Measurements from ENCODE around the gene CES2. TPM values are rescaled to one million over a fixed set of nuclear protein-coding genes. Genes with fewer than 3 reads are reported as not detected.
"Not testable (repeated sequence)": the region's sequence is repeated elsewhere in the genome, so short reads cannot be mapped to it uniquely, and the experiment has no call there.

CES2 gene
- total RNA-seq, 1 donor, result 42.3 TPM

DNA sequence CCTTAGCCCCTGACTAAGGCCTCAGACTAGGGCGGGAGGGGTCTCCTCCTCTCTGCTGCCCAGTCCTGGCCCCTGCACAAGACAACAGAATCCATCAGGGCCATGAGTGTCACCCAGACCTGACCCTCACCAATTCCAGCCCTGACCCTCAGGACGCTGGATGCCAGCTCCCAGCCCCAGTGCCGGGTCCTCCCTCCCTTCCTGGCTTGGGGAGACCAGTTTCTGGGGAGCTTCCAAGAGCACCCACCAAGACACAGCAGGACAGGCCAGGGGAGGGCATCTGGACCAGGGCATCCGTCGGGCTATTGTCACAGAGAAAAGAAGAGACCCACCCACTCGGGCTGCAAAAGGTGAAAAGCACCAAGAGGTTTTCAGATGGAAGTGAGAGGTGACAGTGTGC, 38.4 kb downstream of the CES2 start:
- Histone ChIP-seq H3K27ac (ENCODE audit: low read depth, low read length) (no peak overlapping the region), H2AFZ (ENCODE audit: low read length) (no peak overlapping the region), H3K4me2 (ENCODE audit: insufficient read depth, low read length) (no peak overlapping the region), H3K27me3 (ENCODE audit: insufficient read depth, low read length) (peaks cover 8% of the 10 kb centered on the region), H3K79me2 (ENCODE audit: insufficient read depth, low read length) (no peaks in the 10 kb centered on the region), H3K36me3 (ENCODE audit: insufficient read depth, low read length) (no peaks in the 10 kb centered on the region), H3K4me3 (ENCODE audit: insufficient read depth, low read length) (no peak overlapping the region), H3K4me1 (ENCODE audit: insufficient read depth, low read length) (no peaks in the 10 kb centered on the region), H4K20me1 (ENCODE audit: insufficient read depth, low read length) (no peaks in the 10 kb centered on the region), H3K9me3 (ENCODE audit: low read depth, low read length) (no peaks in the 10 kb centered on the region)
- DNase-seq (ENCODE audit: insufficient read length, low spot score, missing footprints), result no peak
- TF ChIP-seq, protein P1, sequence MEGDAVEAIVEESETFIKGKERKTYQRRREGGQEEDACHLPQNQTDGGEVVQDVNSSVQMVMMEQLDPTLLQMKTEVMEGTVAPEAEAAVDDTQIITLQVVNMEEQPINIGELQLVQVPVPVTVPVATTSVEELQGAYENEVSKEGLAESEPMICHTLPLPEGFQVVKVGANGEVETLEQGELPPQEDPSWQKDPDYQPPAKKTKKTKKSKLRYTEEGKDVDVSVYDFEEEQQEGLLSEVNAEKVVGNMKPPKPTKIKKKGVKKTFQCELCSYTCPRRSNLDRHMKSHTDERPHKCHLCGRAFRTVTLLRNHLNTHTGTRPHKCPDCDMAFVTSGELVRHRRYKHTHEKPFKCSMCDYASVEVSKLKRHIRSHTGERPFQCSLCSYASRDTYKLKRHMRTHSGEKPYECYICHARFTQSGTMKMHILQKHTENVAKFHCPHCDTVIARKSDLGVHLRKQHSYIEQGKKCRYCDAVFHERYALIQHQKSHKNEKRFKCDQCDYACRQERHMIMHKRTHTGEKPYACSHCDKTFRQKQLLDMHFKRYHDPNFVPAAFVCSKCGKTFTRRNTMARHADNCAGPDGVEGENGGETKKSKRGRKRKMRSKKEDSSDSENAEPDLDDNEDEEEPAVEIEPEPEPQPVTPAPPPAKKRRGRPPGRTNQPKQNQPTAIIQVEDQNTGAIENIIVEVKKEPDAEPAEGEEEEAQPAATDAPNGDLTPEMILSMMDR (IDR thresholded peaks at IDR 0.05; ENCODE audit: extremely low read depth, low read depth, low read length), result no peak

DNA sequence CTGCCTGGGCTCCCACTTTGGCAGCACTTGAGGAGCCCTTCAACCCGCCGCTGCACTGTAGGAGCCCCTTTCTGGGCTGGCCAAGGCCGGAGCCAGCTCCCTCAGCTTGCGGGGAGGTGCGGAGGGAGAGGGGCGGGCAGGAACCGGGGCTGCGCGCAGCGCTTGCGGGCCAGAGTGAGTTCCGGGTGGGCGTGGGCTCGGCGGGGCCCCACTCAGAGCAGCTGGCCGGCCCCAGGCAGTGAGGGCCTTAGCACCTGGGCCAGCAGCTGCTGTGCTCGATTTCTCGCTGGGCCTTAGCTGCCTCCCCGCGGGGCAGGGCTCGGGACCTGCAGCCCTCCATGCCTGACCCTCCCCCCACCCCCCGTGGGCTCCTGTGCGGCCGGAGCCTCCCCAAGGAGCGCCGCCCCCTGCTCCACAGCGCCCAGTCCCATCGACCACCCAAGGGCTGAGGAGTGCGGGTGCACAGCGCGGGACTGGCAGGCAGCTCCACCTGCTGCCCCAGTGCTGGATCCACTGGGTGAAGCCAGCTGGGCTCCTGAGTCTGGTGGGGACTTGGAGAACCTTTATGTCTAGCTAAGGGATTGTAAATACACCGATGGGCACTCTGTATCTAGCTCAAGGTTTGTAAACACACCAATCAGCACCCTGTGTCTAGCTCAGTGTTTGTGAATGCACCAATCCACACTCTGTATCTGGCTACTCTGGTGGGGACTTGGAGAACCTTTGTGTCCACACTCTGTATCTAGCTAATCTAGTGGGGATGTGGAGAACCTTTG, 39.0 kb downstream of the CES2 start:
- not testable (repeated sequence) for H3K79me2 ChIP-seq (ENCODE audit: insufficient read depth, low read length); H3K4me3 ChIP-seq (ENCODE audit: insufficient read depth, low read length); H3K36me3 ChIP-seq (ENCODE audit: insufficient read depth, low read length); H3K27me3 ChIP-seq (ENCODE audit: insufficient read depth, low read length); H3K27ac ChIP-seq (ENCODE audit: low read depth, low read length); H3K4me2 ChIP-seq (ENCODE audit: insufficient read depth, low read length); DNase-seq (ENCODE audit: insufficient read length, low spot score, missing footprints); H4K20me1 ChIP-seq (ENCODE audit: insufficient read depth, low read length); H3K4me1 ChIP-seq (ENCODE audit: insufficient read depth, low read length); H2AFZ ChIP-seq (ENCODE audit: low read length); H3K9me3 ChIP-seq (ENCODE audit: low read depth, low read length)

DNA sequence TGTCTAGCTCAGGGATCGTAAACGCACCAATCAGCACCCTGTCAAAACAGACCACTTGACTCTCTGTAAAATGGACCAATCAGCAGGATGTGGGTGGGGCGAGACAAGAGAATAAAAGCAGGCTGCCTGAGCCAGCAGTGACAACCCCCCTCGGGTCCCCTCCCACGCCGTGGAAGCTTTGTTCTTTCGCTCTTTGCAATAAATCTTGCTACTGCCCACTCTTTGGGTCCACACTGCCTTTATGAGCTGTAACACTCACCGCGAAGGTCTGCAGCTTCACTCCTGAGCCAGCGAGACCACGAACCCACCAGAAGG, 39.6 kb downstream of the CES2 start:
- not testable (repeated sequence) for H3K79me2 ChIP-seq (ENCODE audit: insufficient read depth, low read length); H3K27me3 ChIP-seq (ENCODE audit: insufficient read depth, low read length); DNase-seq (ENCODE audit: insufficient read length, low spot score, missing footprints); H3K4me1 ChIP-seq (ENCODE audit: insufficient read depth, low read length); H3K9me3 ChIP-seq (ENCODE audit: low read depth, low read length); H3K4me3 ChIP-seq (ENCODE audit: insufficient read depth, low read length); H3K36me3 ChIP-seq (ENCODE audit: insufficient read depth, low read length); H3K27ac ChIP-seq (ENCODE audit: low read depth, low read length); H2AFZ ChIP-seq (ENCODE audit: low read length); H4K20me1 ChIP-seq (ENCODE audit: insufficient read depth, low read length); H3K4me2 ChIP-seq (ENCODE audit: insufficient read depth, low read length)

DNA sequence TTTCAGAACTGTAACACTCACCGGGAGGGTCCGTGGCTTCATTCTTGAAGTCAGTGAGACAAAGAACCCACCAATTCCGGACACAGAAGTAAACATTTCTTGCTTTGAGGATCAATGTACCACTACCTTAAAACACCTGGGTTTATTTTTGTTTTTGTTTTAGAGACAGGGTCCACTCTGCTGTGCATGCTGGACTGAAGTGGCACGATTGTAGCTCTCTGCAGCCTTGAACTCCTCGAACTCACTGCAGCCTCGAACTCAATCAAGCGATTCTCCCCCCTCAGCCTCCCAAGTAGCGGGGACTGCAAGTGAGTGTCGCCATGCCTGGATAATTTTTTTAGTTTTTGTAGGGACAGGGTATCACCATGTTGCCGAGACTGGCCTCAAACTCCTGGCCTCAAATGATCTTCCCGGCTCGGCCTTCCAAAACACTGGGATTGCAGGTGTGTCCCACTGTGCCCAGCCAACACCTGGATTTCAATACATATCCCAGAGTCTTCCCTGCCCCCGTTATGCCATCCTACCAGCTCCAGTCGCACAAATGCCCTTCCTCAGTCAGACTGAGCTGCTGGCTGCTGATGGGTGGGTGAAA, 40.1 kb downstream of the CES2 start:
- TF ChIP-seq, protein P1 (IDR thresholded peaks at IDR 0.05; ENCODE audit: extremely low read depth, low read depth, low read length), result no peak
- Histone ChIP-seq H3K27me3 (ENCODE audit: insufficient read depth, low read length) (peaks cover 4% of the 10 kb centered on the region), H3K36me3 (ENCODE audit: insufficient read depth, low read length) (no peaks in the 10 kb centered on the region), H2AFZ (ENCODE audit: low read length) (no peak overlapping the region), H3K4me3 (ENCODE audit: insufficient read depth, low read length) (no peak overlapping the region), H3K4me2 (ENCODE audit: insufficient read depth, low read length) (no peak overlapping the region), H3K79me2 (ENCODE audit: insufficient read depth, low read length) (no peaks in the 10 kb centered on the region), H3K9me3 (ENCODE audit: low read depth, low read length) (no peaks in the 10 kb centered on the region), H3K4me1 (ENCODE audit: insufficient read depth, low read length) (peaks cover 3% of the 10 kb centered on the region), H4K20me1 (ENCODE audit: insufficient read depth, low read length) (no peaks in the 10 kb centered on the region), H3K27ac (ENCODE audit: low read depth, low read length) (no peak overlapping the region)
- DNase-seq (ENCODE audit: insufficient read length, low spot score, missing footprints), result no peak

DNA sequence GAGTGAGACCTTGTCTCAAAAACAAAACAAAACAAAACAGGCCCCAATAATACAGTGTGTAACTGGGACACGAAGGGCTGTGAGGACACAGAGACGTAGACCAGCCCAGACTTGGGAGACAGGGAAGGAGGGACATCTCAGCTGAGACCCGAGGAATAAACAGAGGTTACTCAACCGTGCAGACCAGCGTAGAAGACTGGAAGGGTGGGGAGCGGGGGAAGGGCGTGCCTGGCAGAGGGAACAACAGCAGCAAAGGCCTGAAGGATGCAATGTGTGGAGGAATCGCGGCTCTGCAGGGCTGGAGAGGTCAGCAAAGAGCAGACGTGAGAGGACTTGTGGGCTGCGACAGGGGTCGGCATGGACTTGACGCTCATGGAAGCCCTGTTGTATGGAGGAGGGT, 41.4 kb downstream of the CES2 start:
- Histone ChIP-seq H3K36me3 (ENCODE audit: insufficient read depth, low read length) (no peaks in the 10 kb centered on the region), H3K9me3 (ENCODE audit: low read depth, low read length) (no peaks in the 10 kb centered on the region), H3K27ac (ENCODE audit: low read depth, low read length) (no peak overlapping the region), H2AFZ (ENCODE audit: low read length) (no peak overlapping the region), H3K79me2 (ENCODE audit: insufficient read depth, low read length) (no peaks in the 10 kb centered on the region), H3K4me3 (ENCODE audit: insufficient read depth, low read length) (no peak overlapping the region), H3K4me1 (ENCODE audit: insufficient read depth, low read length) (peaks cover 3% of the 10 kb centered on the region), H4K20me1 (ENCODE audit: insufficient read depth, low read length) (no peaks in the 10 kb centered on the region), H3K4me2 (ENCODE audit: insufficient read depth, low read length) (no peak overlapping the region), H3K27me3 (ENCODE audit: insufficient read depth, low read length) (peaks cover under 1% of the 10 kb centered on the region)
- DNase-seq (ENCODE audit: insufficient read length, low spot score, missing footprints), result no peak
- TF ChIP-seq, protein P1 (IDR thresholded peaks at IDR 0.05; ENCODE audit: extremely low read depth, low read depth, low read length), result no peak

Measured in osteoblast (primary cell).